NCI-H2029 (cell line): ENCODE measurements around the gene LENG9.
A peak's percentile ranks its signal among the peaks of the same experiment; 100 is the strongest.
"Not testable (repeated sequence)": the region's sequence is repeated elsewhere in the genome, so short reads cannot be mapped to it uniquely, and the experiment has no call there.

Experiments
- DNase-seq: peaks from one replicate; lab custom pipeline; 2025; lab: John Stamatoyannopoulos, UW

Gene LENG9

GRCh38 chr19:54463531-54464043, at the start of gene LENG9:
Gene LENG9, minus strand, starts transcription at chr19:54463778. Its CDS starts 252 bp downstream, at chr19:54463526.
- DNase-seq, result peak; percentile 98

GRCh38 chr19:54509200-54509940, 45.8 kb upstream of the LENG9 start:
- DNase-seq, result not testable (repeated sequence)

- DNase-seq, result not testable (repeated sequence)
Observed at GRCh38 chr19:54508487-54508886, 44.9 kb upstream of the LENG9 start.

- DNase-seq, result no peak
Observed at GRCh38 chr19:54507824-54508223, 44.2 kb upstream of the LENG9 start.

- DNase-seq, result not testable (repeated sequence)
Observed at GRCh38 chr19:54507038-54507717, 43.6 kb upstream of the LENG9 start.

GRCh38 chr19:54506079-54506478, 42.5 kb upstream of the LENG9 start:
- no peak for DNase-seq

GRCh38 chr19:54505542-54505941, 42.0 kb upstream of the LENG9 start:
- DNase-seq, result not testable (repeated sequence)

- DNase-seq, result no peak
Observed at GRCh38 chr19:54502518-54503048, 39.0 kb upstream of the LENG9 start, which contains the start of gene LAIR2. Gene LAIR2, plus strand, starts transcription at chr19:54502831. Its CDS starts 88 bp downstream, at chr19:54502919.

- not testable (repeated sequence) for DNase-seq
Observed at GRCh38 chr19:54498451-54498772, 34.8 kb upstream of the LENG9 start.

GRCh38 chr19:54497747-54498450, 34.3 kb upstream of the LENG9 start:
- not testable (repeated sequence) for DNase-seq

GRCh38 chr19:54495284-54495683, 31.7 kb upstream of the LENG9 start:
- DNase-seq, result not testable (repeated sequence)

- no peak for DNase-seq
Observed at GRCh38 chr19:54493967-54494585, 30.5 kb upstream of the LENG9 start.

GRCh38 chr19:54493056-54493455, 29.5 kb upstream of the LENG9 start:
- DNase-seq, result not testable (repeated sequence)

- no peak for DNase-seq
Observed at GRCh38 chr19:54492568-54492967, 29.0 kb upstream of the LENG9 start.

GRCh38 chr19:54489766-54490165, 26.2 kb upstream of the LENG9 start:
- DNase-seq, result no peak

GRCh38 chr19:54489341-54489740, 25.8 kb upstream of the LENG9 start:
- DNase-seq, result no peak

GRCh38 chr19:54485851-54486250, 22.3 kb upstream of the LENG9 start:
- no peak for DNase-seq

GRCh38 chr19:54484451-54484850, 20.9 kb upstream of the LENG9 start:
- DNase-seq, result no peak

- no peak for DNase-seq
Observed at GRCh38 chr19:54482889-54483288, 19.3 kb upstream of the LENG9 start.

GRCh38 chr19:54481326-54481930, 17.9 kb upstream of the LENG9 start:
- no peak for DNase-seq

- DNase-seq, result no peak
Observed at GRCh38 chr19:54480051-54480450, 16.5 kb upstream of the LENG9 start.
